A549 (cell line): Measurements from ENCODE around the gene CHRND. TPM values are rescaled to one million over a fixed set of nuclear protein-coding genes. Genes with fewer than 3 reads are reported as not detected.

Experiments used
- ATAC-seq, 2 experiments: fragments of 200-7000 bp in 1 of 2; fragments of >200 bp in 1 of 2; cut with Nextera tagmentation in 1 of 2; cut with Tn5 transposase in 1 of 2; 3 replicates each; pipeline versions ENCODE4 v1.8.0 to v1.9.1; 2018 to 2020; ENCODE audit warnings: mild to moderate bottlenecking in 1 of 2, moderate library complexity in 1 of 2
- CTCF ChIA-PET: fragments of 300-600 bp; sonication (Branson Sonifier 250); formaldehyde crosslinking; extraction: SDS; loops from one replicate; lab custom pipeline; 2021; ENCODE audit warnings: antibody characterized with exemption, inconsistent platforms; lab: Yijun Ruan, JAX
- POLR2A ChIA-PET: fragments of 350-600 bp; formaldehyde crosslinking; extraction: SDS; loops from one replicate; lab custom pipeline; 2021; ENCODE audit warnings: antibody characterized with exemption, inconsistent platforms; lab: Yijun Ruan, JAX
- DNase-seq, 2 experiments: peaks; one replicate each; pipeline versions ENCODE4 v3.0.0 to v3.0.0-alpha.2; 2011 to 2016; ENCODE audit warnings: low read depth in 1 of 2, low spot score in 1 of 2
- FAIRE-seq: peaks from 2 replicates; lab custom pipeline; 2011; peaks lifted over from hg19 to GRCh38; lab: Jason Lieb, UNC
- H3K27ac ChIP-seq, 2 experiments: fragments of >200 bp; sonication (Bioruptor Twin); formaldehyde crosslinking; 3 replicates each; pipeline ENCODE4 v1.5.1; 2016 to 2017
- H3K4me1 ChIP-seq: fragments of >200 bp; sonication (Bioruptor Twin); formaldehyde crosslinking; 3 replicates; pipeline ENCODE4 v1.6.1; 2016
- H3K4me2 ChIP-seq: fragments of >200 bp; sonication (Bioruptor Twin); formaldehyde crosslinking; 3 replicates; pipeline ENCODE4 v1.6.1; 2016
- H3K4me3 ChIP-seq: fragments of >200 bp; sonication (Bioruptor Twin); formaldehyde crosslinking; 3 replicates; pipeline ENCODE4 v1.5.1; 2016
- H3K9me3 ChIP-seq: fragments of >200 bp; sonication (Bioruptor Twin); formaldehyde crosslinking; 3 replicates; pipeline ENCODE4 v1.6.1; 2016
- CEBPB ChIP-seq, 2 experiments: fragments of >200 bp in 1 of 2; sonication (Bioruptor Twin) in 1 of 2; formaldehyde crosslinking in 1 of 2; IDR thresholded peaks; 2 replicates each; pipeline ENCODE4 v1.6.1; 2012 to 2016
- CHD2 ChIP-seq: fragments of 150-350 bp; IDR thresholded peaks from 2 replicates; pipeline ENCODE4 v1.6.1; 2014; ENCODE audit warnings: low read length; ENCODE audit not compliant: partially characterized antibody
- FOSL2 ChIP-seq, 2 experiments: fragments of 450-650 bp in 1 of 2; fragments of >200 bp in 1 of 2; sonication (Bioruptor Twin) in 1 of 2; formaldehyde crosslinking; IDR thresholded peaks; 2 replicates each; pipeline versions ENCODE4 v1.5.0 to v1.6.1; 2016 to 2020; ENCODE audit warnings: mild to moderate bottlenecking in 1 of 2, moderate library complexity in 1 of 2
- FOXS1 ChIP-seq: fragments of 250-450 bp; sonication (Bioruptor Pico); IDR thresholded peaks from 2 replicates; pipeline ENCODE4 v1.5.0; 2020; ENCODE audit warnings: mild to moderate bottlenecking, moderate library complexity
- GATA3 ChIP-seq: IDR thresholded peaks from 2 replicates; pipeline ENCODE4 v1.6.1; 2012; ENCODE audit warnings: borderline replicate concordance
- KDM1A ChIP-seq: fragments of 200-600 bp; sonication (generic); IDR thresholded peaks from 2 replicates; pipeline ENCODE4 v1.6.1; 2016; ENCODE audit warnings: low read depth, mild to moderate bottlenecking
- PHF8 ChIP-seq: fragments of 200-600 bp; sonication (generic); IDR thresholded peaks from 2 replicates; pipeline ENCODE4 v1.6.1; 2016; ENCODE audit warnings: low read depth, mild to moderate bottlenecking, antibody characterized with exemption, moderate library complexity, borderline replicate concordance
- POLR2AphosphoS2 ChIP-seq: conservative IDR thresholded peaks from 2 replicates; pipeline ENCODE4 v1.6.1; 2012; ENCODE audit warnings: low read length, improper control_type of control experiment, inconsistent platforms
- RCOR1 ChIP-seq: fragments of 150-350 bp; IDR thresholded peaks from 2 replicates; pipeline ENCODE4 v1.6.1; 2014; ENCODE audit warnings: antibody characterized with exemption, low read length, low read depth
- RFX5 ChIP-seq: fragments of 450-650 bp; IDR thresholded peaks from 2 replicates; pipeline ENCODE4 v1.7.1; 2014; ENCODE audit warnings: antibody characterized with exemption, mild to moderate bottlenecking, moderate library complexity
- RNF2 ChIP-seq: fragments of 200-600 bp; sonication (generic); IDR thresholded peaks from 2 replicates; pipeline ENCODE4 v1.6.1; 2016; ENCODE audit warnings: low read depth, mild to moderate bottlenecking, antibody characterized with exemption, moderate library complexity, borderline replicate concordance
- SMC3 ChIP-seq: fragments of >200 bp; sonication (Bioruptor Twin); formaldehyde crosslinking; IDR thresholded peaks from 3 replicates; pipeline ENCODE4 v1.6.1; 2018; ENCODE audit warnings: inconsistent platforms
- SREBF2 ChIP-seq: fragments of 450-650 bp; IDR thresholded peaks from 2 replicates; pipeline ENCODE4 v1.6.1; 2014; ENCODE audit warnings: mild to moderate bottlenecking, moderate library complexity
- ZFP36 ChIP-seq: fragments of 450-650 bp; IDR thresholded peaks from 2 replicates; pipeline ENCODE4 v1.6.1; 2014; ENCODE audit warnings: borderline replicate concordance; ENCODE audit not compliant: partially characterized antibody
- ZNF302 ChIP-seq: fragments of 250-450 bp; sonication (Bioruptor Pico); IDR thresholded peaks from 2 replicates; pipeline ENCODE4 v1.9.0; 2021; ENCODE audit warnings: inconsistent platforms, mild to moderate bottlenecking, moderate library complexity
- ZSCAN20 ChIP-seq: fragments of 250-450 bp; sonication (Bioruptor Pico); IDR thresholded peaks from 2 replicates; pipeline ENCODE4 v1.8.0; 2022; ENCODE audit warnings: mild to moderate bottlenecking, moderate library complexity
- WGBS: methylation state at CpG from one replicate; pipeline ENCODE4 v1.1.6; 2017; ENCODE audit errors: missing lambda C conversion rate; 5-methylcytosine and 5-hydroxymethylcytosine counted together
- polyA plus RNA-seq, 4 experiments: library from polyadenylated mRNA; depleted of rRNA in 3 of 4; stranded (reverse); fragments of >200 nt; fragmentation: RNase III in 1 of 4; extraction: RNeasy Plus Mini Kit Qiagen cat#74134 plus additional on column Dnase treatment in 1 of 4; gene quantifications; 2 replicates in 3 of 4; 3 replicates in 1 of 4; pipeline ENCODE4 v1.2.3, GENCODE V29; 2011 to 2017
- TF ChIP-seq, protein P1 (sequence below): IDR thresholded peaks from 2 replicates; pipeline ENCODE4 v1.6.1; 2012
- TF ChIP-seq, protein P2 (sequence below): fragments of 200-600 bp; sonication (generic); IDR thresholded peaks from 2 replicates; pipeline ENCODE4 v1.6.1; 2016; ENCODE audit warnings: antibody characterized with exemption, mild to moderate bottlenecking, moderate library complexity
- TF ChIP-seq, protein P3 (sequence below): fragments of >200 bp; sonication (Bioruptor Twin); formaldehyde crosslinking; IDR thresholded peaks from 3 replicates; pipeline ENCODE4 v1.6.1; 2016
- TF ChIP-seq, protein P4 (sequence below): fragments of 450-650 bp; IDR thresholded peaks from 2 replicates; pipeline ENCODE4 v1.6.1; 2014; ENCODE audit warnings: antibody characterized with exemption
- TF ChIP-seq, protein P5 (sequence below): fragments of 150-350 bp; IDR thresholded peaks from 2 replicates; pipeline ENCODE4 v1.6.1; 2014; ENCODE audit warnings: low read depth, mild to moderate bottlenecking, low read length

Gene CHRND
- polyA plus RNA-seq, 2 of the 4 experiments (the other 2 are of a cell fraction): not detected

DNA sequence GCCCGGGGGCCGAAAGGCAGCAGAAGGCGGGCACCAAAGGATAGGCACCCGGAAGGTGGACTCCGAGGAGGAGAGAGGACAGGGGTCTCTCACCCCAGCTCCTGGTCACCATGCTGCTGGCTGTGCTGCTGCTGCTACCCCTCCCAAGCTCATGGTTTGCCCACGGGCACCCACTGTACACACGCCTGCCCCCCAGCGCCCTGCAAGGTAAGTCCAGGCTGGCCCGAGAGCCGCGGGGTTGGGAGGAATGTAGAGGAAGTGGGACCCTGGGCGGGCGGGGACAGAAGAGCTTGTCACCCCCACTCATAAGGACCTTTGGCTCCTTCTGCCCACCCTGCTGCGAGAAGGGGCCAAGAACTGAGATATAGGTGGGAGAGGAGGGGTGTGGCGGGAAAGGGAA is 5.5 kb upstream of the CHRND start:
- no peak overlapping the region for H3K4me2 ChIP-seq
- ChIA-PET POLR2A (no interaction called here), CTCF (interaction anchor here (0.9 to 8.2 kb wide), 17 partner anchors 10 to 908 kb away, joined by 3 to 107 read pairs (median 13); no protein-coding TSS in a partner anchor)
- TF ChIP-seq ZSCAN20 (CRISPR knock-in tag) (no peak), FOXS1 (no peak), FOSL2 (IDR thresholded peaks at IDR 0.05) (no peak), FOSL2 (CRISPR knock-in tag; IDR thresholded peaks at IDR 0.05) (no peak), ZFP36 (no peak)
- TF ChIP-seq, protein P1, sequence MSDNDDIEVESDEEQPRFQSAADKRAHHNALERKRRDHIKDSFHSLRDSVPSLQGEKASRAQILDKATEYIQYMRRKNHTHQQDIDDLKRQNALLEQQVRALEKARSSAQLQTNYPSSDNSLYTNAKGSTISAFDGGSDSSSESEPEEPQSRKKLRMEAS: no peak
- TF ChIP-seq, protein P2, sequence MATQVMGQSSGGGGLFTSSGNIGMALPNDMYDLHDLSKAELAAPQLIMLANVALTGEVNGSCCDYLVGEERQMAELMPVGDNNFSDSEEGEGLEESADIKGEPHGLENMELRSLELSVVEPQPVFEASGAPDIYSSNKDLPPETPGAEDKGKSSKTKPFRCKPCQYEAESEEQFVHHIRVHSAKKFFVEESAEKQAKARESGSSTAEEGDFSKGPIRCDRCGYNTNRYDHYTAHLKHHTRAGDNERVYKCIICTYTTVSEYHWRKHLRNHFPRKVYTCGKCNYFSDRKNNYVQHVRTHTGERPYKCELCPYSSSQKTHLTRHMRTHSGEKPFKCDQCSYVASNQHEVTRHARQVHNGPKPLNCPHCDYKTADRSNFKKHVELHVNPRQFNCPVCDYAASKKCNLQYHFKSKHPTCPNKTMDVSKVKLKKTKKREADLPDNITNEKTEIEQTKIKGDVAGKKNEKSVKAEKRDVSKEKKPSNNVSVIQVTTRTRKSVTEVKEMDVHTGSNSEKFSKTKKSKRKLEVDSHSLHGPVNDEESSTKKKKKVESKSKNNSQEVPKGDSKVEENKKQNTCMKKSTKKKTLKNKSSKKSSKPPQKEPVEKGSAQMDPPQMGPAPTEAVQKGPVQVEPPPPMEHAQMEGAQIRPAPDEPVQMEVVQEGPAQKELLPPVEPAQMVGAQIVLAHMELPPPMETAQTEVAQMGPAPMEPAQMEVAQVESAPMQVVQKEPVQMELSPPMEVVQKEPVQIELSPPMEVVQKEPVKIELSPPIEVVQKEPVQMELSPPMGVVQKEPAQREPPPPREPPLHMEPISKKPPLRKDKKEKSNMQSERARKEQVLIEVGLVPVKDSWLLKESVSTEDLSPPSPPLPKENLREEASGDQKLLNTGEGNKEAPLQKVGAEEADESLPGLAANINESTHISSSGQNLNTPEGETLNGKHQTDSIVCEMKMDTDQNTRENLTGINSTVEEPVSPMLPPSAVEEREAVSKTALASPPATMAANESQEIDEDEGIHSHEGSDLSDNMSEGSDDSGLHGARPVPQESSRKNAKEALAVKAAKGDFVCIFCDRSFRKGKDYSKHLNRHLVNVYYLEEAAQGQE: no peak
- TF ChIP-seq, protein P3, sequence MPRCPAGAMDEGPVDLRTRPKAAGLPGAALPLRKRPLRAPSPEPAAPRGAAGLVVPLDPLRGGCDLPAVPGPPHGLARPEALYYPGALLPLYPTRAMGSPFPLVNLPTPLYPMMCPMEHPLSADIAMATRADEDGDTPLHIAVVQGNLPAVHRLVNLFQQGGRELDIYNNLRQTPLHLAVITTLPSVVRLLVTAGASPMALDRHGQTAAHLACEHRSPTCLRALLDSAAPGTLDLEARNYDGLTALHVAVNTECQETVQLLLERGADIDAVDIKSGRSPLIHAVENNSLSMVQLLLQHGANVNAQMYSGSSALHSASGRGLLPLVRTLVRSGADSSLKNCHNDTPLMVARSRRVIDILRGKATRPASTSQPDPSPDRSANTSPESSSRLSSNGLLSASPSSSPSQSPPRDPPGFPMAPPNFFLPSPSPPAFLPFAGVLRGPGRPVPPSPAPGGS: no peak
- no peaks in the 10 kb centered on the region for H3K9me3 ChIP-seq
- 68% methylated on average over 7 of the region's 15 CpGs for WGBS
- FAIRE-seq: no peak
- no peak for DNase-seq
- no peak overlapping the region for H3K27ac ChIP-seq
- peaks cover 23% of the 10 kb centered on the region; the same call in 2 of the 3 replicates for H3K4me1 ChIP-seq
- no peak for ATAC-seq
- no peak overlapping the region for H3K4me3 ChIP-seq

DNA sequence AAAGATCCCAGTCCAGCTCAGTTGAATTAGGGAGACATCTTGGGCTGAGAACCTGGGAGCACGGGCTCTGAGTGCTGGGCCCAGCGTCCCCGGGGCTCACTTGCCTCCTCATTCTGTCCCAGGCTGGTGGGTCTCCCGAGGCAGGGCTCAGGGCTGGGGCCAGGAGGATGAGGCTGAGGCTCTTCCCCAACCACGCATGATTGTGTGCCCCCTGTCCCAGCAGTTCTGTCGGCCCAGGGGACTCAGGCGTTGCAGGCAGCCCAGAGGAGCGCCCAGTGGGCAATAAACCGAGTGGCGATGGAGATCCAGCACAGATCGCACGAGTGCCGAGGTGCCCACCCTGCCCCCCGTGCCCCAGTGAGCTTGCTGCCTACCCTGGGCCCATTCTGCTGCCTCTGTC is 4.9 kb upstream of the CHRND start:
- Histone ChIP-seq H3K4me1 (peaks cover 26% of the 10 kb centered on the region; the same call in 2 of the 3 replicates), H3K4me2 (no peak overlapping the region), H3K9me3 (no peaks in the 10 kb centered on the region), H3K4me3 (no peak overlapping the region)
- DNase-seq: no peak
- POLR2A ChIA-PET: no interaction called here
- ATAC-seq: no peak
- no peak for TF ChIP-seq RNF2
- TF ChIP-seq CHD2: no peak
- TF ChIP-seq, protein P4, sequence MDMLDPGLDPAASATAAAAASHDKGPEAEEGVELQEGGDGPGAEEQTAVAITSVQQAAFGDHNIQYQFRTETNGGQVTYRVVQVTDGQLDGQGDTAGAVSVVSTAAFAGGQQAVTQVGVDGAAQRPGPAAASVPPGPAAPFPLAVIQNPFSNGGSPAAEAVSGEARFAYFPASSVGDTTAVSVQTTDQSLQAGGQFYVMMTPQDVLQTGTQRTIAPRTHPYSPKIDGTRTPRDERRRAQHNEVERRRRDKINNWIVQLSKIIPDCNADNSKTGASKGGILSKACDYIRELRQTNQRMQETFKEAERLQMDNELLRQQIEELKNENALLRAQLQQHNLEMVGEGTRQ: no peak
- no peak for TF ChIP-seq KDM1A
- no peak for TF ChIP-seq ZNF302 (CRISPR knock-in tag)
- no peak for TF ChIP-seq POLR2AphosphoS2
- no peak for TF ChIP-seq RCOR1
- TF ChIP-seq SREBF2: no peak
- TF ChIP-seq, all 56 proteins: peak for 0
- H3K27ac ChIP-seq: no peak overlapping the region
- 67% methylated on average over 13 of the region's 14 CpGs for WGBS
- no peak for FAIRE-seq
- CTCF ChIA-PET: interaction anchor here (0.9 to 8.2 kb wide), 26 partner anchors 11 to 667 kb away, joined by 3 to 107 read pairs (median 8); no protein-coding TSS in a partner anchor

DNA sequence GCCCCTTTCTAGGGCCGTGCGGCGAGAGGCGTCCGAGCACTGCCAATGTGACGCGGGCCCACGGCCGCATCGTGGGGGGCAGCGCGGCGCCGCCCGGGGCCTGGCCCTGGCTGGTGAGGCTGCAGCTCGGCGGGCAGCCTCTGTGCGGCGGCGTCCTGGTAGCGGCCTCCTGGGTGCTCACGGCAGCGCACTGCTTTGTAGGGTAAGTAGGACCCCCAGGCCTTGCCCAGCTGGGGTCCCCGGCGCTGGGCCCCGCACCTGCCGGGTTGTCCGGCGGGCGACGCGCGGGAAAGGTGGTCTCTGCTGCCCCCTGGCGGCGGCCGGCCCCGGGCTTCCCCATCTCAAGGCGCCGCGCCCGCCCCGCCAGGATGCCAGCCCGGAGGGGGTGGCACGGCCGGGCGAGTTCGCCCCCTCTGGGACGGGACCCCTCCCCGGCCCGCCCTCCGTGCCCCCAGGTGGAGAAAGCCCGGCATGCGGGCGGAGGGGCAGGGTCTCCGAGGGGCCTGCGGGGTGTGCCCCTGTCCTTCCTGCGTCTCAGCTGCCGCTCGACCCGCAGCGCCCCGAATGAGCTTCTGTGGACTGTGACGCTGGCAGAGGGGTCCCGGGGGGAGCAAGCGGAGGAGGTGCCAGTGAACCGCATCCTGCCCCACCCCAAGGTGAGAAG is 3.9 kb upstream of the CHRND start:
- WGBS: no CpG with 5 or more reads among the region's 66 CpGs
- CTCF ChIA-PET: interaction anchor here (0.6 to 8.2 kb wide), 45 partner anchors 10 to 671 kb away, joined by 3 to 107 read pairs (median 4); partner anchors contain the start of gene CHRNG
- no peak for TF ChIP-seq PHF8
- TF ChIP-seq CEBPB (IDR thresholded peaks at IDR 0.05): no peak
- TF ChIP-seq, protein P5, sequence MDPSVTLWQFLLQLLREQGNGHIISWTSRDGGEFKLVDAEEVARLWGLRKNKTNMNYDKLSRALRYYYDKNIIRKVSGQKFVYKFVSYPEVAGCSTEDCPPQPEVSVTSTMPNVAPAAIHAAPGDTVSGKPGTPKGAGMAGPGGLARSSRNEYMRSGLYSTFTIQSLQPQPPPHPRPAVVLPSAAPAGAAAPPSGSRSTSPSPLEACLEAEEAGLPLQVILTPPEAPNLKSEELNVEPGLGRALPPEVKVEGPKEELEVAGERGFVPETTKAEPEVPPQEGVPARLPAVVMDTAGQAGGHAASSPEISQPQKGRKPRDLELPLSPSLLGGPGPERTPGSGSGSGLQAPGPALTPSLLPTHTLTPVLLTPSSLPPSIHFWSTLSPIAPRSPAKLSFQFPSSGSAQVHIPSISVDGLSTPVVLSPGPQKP: no peak
- TF ChIP-seq, protein P2: no peak
- TF ChIP-seq RFX5: no peak
- peak; percentile 83 for TF ChIP-seq SMC3
- no peak for TF ChIP-seq GATA3

More for the DNA sequence above, 3.9 kb upstream of the CHRND start:
- Histone ChIP-seq H3K4me1 (peaks cover 17% of the 10 kb centered on the region; the same call in 2 of the 3 replicates), H3K4me3 (peak overlapping the region; percentile 40), H3K4me2 (peak overlapping the region; percentile 93), H3K9me3 (no peaks in the 10 kb centered on the region), H3K27ac (peak overlapping the region in 1 of 2 experiments; percentile 74; a peak in 3 of 6 replicates)
- DNase-seq: peak; percentile 42 to 60
- ATAC-seq: peak; percentile 23 to 67; a peak in 3 of 6 replicates
- POLR2A ChIA-PET: no interaction called here
- FAIRE-seq: no peak
